Activated CD8-positive, alpha-beta memory T cell treated with anti-CD3 and anti-CD28 coated beads, Interleukin-2, amount 10 ng/mL, durations not matched to agents 7 days and 5 days (primary cell): ENCODE measurements around the gene VPS45. TPM values are rescaled to one million over a fixed set of nuclear protein-coding genes. Genes with fewer than 3 reads are reported as not detected.
"Not testable (repeated sequence)": the region's sequence is repeated elsewhere in the genome, so short reads cannot be mapped to it uniquely, and the experiment has no call there.

ENCODE experiments used
- ATAC-seq: fragments of 150-1000 bp; cut with Tn5 transposase; one replicate; pipeline ENCODE4 v1.10.0; 2021; ENCODE audit warnings: moderate library complexity
- CTCF ChIA-PET: fragments of 350-600 bp; sonication (Branson Sonifier 250); formaldehyde crosslinking; loops from one replicate; lab custom pipeline; 2021; ENCODE audit warnings: antibody characterized with exemption; lab: Charles Lee
- DNase-seq: peaks from one replicate; pipeline ENCODE4 v3.0.0-alpha.2; 2020
- H3K27ac Mint-ChIP-seq: one replicate; pipeline ENCODE4 v1.8.0; 2021; ENCODE audit warnings: mild to moderate bottlenecking, mixed read lengths
- H3K27me3 Mint-ChIP-seq: one replicate; pipeline ENCODE4 v1.8.0; 2021; ENCODE audit warnings: mixed read lengths
- H3K36me3 Mint-ChIP-seq: one replicate; pipeline ENCODE4 v1.8.0; 2021; ENCODE audit warnings: mild to moderate bottlenecking, mixed read lengths
- H3K4me1 Mint-ChIP-seq: one replicate; pipeline ENCODE4 v1.8.0; 2021; ENCODE audit warnings: mixed read lengths
- H3K4me3 Mint-ChIP-seq: one replicate; pipeline ENCODE4 v1.8.0; 2021; ENCODE audit warnings: mild to moderate bottlenecking, moderate library complexity, mixed read lengths
- H3K9me3 Mint-ChIP-seq: one replicate; pipeline ENCODE4 v1.8.0; 2022; ENCODE audit warnings: low read depth, mixed read lengths
- total RNA-seq, 2 experiments: library from RNA; stranded (reverse); gene quantifications; one replicate each; pipeline ENCODE4 v1.2.3, GENCODE V29; 2021

The VPS45 gene, protein sequence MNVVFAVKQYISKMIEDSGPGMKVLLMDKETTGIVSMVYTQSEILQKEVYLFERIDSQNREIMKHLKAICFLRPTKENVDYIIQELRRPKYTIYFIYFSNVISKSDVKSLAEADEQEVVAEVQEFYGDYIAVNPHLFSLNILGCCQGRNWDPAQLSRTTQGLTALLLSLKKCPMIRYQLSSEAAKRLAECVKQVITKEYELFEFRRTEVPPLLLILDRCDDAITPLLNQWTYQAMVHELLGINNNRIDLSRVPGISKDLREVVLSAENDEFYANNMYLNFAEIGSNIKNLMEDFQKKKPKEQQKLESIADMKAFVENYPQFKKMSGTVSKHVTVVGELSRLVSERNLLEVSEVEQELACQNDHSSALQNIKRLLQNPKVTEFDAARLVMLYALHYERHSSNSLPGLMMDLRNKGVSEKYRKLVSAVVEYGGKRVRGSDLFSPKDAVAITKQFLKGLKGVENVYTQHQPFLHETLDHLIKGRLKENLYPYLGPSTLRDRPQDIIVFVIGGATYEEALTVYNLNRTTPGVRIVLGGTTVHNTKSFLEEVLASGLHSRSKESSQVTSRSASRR
- 10 to 100 TPM; 34.7 to 35.9 TPM for total RNA-seq

DNA sequence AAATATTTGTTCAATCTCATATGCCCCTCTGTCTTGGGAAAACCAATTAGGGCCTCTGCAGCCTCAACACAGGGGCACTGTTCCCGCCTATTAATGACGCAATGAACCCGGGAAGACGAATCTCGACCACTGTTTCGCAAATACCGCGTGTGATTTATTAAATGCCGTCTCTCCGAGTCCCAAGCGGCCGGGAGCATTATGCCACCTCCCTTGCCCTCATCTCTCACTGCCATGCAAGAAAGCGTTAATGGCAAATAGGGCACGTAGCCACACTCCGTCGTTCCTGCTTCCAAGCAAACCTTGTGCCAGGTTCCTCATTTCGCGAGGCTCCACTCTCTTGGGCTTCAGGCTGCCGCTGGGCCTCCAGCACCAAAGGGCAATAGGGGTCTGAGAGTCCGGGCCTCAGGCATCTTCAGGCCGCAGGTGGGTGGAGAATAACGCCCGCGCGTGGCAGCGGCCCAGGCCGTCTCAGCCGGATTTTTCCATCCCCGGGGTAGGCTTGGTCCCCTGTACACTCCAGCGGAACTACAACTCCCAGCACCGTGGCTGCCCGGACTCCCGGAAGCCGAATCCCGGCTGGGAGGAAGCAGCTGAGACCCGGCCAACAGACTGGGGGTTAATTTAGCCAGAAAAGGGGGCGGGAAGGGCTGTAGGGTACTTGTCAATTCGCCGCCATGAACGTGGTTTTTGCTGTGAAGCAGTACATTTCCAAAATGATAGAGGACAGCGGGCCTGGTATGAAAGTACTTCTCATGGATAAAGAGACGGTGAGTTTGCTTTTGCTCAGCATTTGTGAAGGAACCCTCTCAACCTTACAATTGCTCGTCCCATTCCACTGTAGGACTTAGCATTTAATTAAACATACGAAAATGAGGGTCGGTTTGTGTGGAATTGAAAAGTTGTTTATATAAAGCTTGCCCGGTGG lies at the start of gene VPS45:
Gene VPS45 (plus strand): TSS at position 593 of the 925 bp plus-strand sequence. CDS start 82 bp downstream, at position 675.
- Mint-ChIP-seq H3K9me3 (no peaks in the 10 kb centered on the region), H3K4me1 (peaks cover 37% of the 10 kb centered on the region), H3K27me3 (no peaks in the 10 kb centered on the region), H3K27ac (peak within 1 kb of the TSS; percentile 96), H3K4me3 (peak within 1 kb of the TSS; percentile 97), H3K36me3 (peaks cover 8% of the 10 kb centered on the region)
- CTCF ChIA-PET = interaction anchor here (1.1 to 20.3 kb wide), 8 partner anchors 12 to 180 kb away, joined by 3 to 424 read pairs (median 6); partner anchors contain the start of genes BOLA1, OTUD7B and PLEKHO1
- DNase-seq = peak; percentile 94
- ATAC-seq = peak; percentile 95

DNA sequence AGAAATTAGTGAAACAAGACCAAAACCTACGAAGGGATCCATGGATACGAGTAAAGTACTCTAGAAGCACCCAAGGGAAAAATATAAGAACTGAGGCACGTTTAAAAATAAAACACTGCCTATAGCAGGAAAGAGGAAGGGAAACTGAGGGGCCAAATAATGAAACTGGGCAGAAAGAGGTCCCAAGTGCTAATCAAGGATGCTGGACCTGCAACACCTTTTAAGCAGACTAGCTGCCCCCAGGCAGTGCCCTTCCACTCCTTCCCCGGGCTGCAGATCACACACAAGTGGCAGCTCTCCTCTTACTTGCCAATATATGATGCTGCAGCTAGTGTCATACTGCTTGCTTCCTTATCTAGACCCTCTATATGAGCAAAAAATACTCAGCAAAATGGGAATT lies 49.4 kb upstream of the VPS45 start:
- CTCF ChIA-PET = interaction anchor here (1.2 to 1.3 kb wide), 2 partner anchors 8 to 169 kb away, joined by 3 to 5 read pairs; partner anchors contain the start of gene OTUD7B
- Mint-ChIP-seq H3K4me3 (no peak overlapping the region), H3K9me3 (no peaks in the 10 kb centered on the region), H3K27ac (no peak overlapping the region), H3K27me3 (peaks cover 4% of the 10 kb centered on the region), H3K36me3 (no peaks in the 10 kb centered on the region), H3K4me1 (peaks cover 5% of the 10 kb centered on the region)
- no peak for ATAC-seq
- DNase-seq = no peak

DNA sequence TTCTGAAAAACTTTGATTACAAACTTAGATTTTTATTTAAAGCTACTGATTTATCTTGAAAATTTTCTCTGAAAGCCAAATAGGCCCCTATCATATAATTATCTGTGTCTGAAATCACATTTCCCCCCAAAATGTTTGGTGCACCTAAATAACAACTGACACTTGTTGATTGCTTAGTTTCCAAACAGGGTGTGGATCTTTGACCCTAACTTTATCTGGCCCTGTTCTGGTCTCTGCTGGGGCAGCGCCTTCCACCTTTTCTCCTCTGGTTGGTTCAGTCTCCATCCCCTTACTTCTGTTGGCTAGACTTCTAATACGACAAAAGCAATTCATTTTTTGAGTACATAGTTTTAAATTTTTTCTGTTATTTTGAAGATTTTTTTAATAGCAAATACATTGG lies 46.9 kb upstream of the VPS45 start:
- Mint-ChIP-seq H3K27ac (no peak overlapping the region), H3K36me3 (no peaks in the 10 kb centered on the region), H3K4me1 (peaks cover 3% of the 10 kb centered on the region), H3K4me3 (no peak overlapping the region), H3K27me3 (peaks cover 13% of the 10 kb centered on the region), H3K9me3 (no peaks in the 10 kb centered on the region)
- no peak for ATAC-seq
- DNase-seq = no peak
- CTCF ChIA-PET = no interaction called here

DNA sequence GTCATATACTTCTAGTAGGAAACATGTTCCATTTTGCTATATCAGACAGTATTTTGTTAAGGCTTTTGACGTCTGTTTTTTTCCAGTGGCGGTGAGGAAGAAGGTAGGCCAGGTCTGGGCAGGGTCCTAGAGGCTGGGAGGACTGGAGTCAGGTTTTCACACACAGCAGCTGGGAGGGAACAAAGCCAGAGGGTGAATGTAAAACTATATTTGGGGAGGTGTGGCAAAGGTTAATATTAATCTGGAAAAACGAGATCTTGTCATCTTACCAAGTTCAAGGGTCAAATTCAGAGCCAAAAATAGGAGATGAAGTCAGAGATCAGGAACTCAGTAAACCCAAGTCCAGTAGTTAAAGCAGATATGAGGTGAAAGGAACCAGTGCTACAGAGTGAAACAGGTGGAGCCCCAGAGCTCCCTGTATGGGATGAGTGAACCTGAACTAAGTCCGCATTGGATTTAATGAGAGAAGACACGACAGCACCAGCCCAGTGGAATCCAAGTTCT lies 46.3 kb upstream of the VPS45 start:
- Mint-ChIP-seq H3K27ac (no peak overlapping the region), H3K27me3 (peaks cover 15% of the 10 kb centered on the region), H3K4me3 (no peak overlapping the region), H3K4me1 (peaks cover 3% of the 10 kb centered on the region), H3K36me3 (no peaks in the 10 kb centered on the region), H3K9me3 (no peaks in the 10 kb centered on the region)
- no peak for ATAC-seq
- CTCF ChIA-PET = no interaction called here
- DNase-seq = no peak

DNA sequence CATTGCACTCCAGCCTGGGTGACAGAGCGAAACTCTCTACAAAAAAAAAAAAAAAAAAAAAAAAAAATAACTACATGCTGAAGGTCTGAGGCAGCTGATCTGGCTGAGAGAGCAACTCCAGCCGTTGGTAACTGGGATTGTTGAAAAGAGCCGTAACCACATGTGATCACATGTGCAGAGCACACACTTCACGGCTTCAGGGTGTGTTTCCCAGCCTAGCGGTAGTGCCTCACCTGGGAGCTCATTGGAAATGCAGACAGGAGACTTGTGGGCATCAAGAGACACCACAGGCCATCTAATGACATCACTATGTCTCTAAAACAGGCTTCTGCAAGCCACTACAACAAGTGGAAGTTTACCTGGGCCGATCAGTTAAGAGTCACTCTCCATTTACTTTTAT lies 45.2 kb upstream of the VPS45 start:
- no peaks in the 10 kb centered on the region for H3K36me3 Mint-ChIP-seq
- H3K9me3 Mint-ChIP-seq = no peaks in the 10 kb centered on the region
- no peak overlapping the region for H3K27ac Mint-ChIP-seq
- ATAC-seq = no peak
- CTCF ChIA-PET = no interaction called here
- peaks cover 3% of the 10 kb centered on the region for H3K4me1 Mint-ChIP-seq
- peaks cover 17% of the 10 kb centered on the region for H3K27me3 Mint-ChIP-seq
- DNase-seq = no peak
- no peak overlapping the region for H3K4me3 Mint-ChIP-seq

DNA sequence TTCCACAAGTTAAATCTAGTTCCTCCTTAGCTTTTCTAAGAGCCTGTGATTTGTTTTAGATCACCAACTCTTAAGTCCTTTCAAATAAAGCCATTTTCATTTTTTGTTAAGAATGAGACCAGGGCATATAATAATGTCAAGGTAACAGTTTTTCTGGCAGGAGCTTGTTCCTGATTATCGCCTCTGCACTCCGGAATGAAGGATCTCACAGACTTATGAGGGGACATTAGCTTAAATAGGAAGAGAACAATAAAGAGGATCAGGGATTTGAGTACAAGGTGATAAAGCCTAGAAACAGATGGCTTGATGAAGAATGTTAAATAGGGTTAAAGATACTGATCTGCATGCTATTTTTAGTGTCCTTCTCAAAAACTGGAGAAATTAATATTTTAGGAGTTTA lies 43.4 kb upstream of the VPS45 start:
- ATAC-seq (no peak), DNase-seq (no peak)
- H3K27ac Mint-ChIP-seq = no peak overlapping the region
- no peaks in the 10 kb centered on the region for H3K36me3 Mint-ChIP-seq
- CTCF ChIA-PET = no interaction called here
- H3K27me3 Mint-ChIP-seq = peaks cover 21% of the 10 kb centered on the region
- no peaks in the 10 kb centered on the region for H3K9me3 Mint-ChIP-seq
- H3K4me3 Mint-ChIP-seq = no peak overlapping the region
- H3K4me1 Mint-ChIP-seq = no peaks in the 10 kb centered on the region

DNA sequence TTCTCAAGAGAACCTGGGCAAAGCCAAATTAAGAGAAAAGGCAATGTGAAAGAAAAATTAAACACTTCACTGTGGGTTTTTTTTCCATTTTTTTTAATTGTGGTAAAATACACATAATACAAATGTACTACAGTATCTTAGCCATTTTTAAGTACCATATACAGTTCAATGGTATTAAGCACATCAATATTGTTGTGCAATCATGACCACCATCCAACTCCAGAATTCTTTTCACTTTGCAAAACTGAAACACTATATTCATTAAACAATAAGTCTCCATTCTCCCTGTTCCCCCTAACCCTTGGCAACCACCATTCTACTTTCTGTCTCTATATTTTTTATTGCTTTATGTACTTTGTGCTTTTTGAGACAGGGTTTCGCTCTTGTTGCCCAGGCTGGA lies 39.3 kb upstream of the VPS45 start:
- ATAC-seq = no peak
- CTCF ChIA-PET = no interaction called here

DNA sequence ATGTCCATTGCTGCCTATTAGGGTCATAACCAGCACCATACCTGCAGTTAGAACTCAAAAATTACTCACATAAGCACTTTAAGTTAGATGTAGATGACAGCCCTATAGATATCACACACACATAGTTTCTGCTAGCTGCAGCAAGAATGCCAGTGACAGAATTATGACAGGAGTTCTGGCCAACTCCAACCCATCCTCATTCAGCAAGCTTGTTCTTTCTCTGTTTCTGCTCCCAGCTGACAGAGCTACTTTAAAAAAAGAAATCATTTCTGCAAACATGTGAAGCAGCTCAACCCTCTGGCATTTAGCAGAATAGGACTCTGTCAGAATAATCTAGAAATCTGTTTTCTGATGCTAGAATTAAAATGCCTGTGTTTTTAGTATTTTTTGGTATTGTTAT lies 33.2 kb upstream of the VPS45 start:
- no peak overlapping the region for H3K4me3 Mint-ChIP-seq
- ATAC-seq = no peak
- no peak for DNase-seq
- no peaks in the 10 kb centered on the region for H3K36me3 Mint-ChIP-seq
- CTCF ChIA-PET = interaction anchor here (1.1 to 1.7 kb wide), 2 partner anchors 8 to 153 kb away, joined by 3 to 7 read pairs; no protein-coding TSS in a partner anchor
- no peaks in the 10 kb centered on the region for H3K4me1 Mint-ChIP-seq
- H3K9me3 Mint-ChIP-seq = no peaks in the 10 kb centered on the region
- H3K27ac Mint-ChIP-seq = no peak overlapping the region
- H3K27me3 Mint-ChIP-seq = peaks cover 13% of the 10 kb centered on the region

More for the DNA sequence above, 39.3 kb upstream of the VPS45 start:
- no peaks in the 10 kb centered on the region for H3K36me3 Mint-ChIP-seq
- H3K9me3 Mint-ChIP-seq = no peaks in the 10 kb centered on the region
- peaks cover 32% of the 10 kb centered on the region for H3K27me3 Mint-ChIP-seq
- H3K4me3 Mint-ChIP-seq = no peak overlapping the region
- H3K4me1 Mint-ChIP-seq = no peaks in the 10 kb centered on the region
- no peak for DNase-seq
- H3K27ac Mint-ChIP-seq = no peak overlapping the region

DNA sequence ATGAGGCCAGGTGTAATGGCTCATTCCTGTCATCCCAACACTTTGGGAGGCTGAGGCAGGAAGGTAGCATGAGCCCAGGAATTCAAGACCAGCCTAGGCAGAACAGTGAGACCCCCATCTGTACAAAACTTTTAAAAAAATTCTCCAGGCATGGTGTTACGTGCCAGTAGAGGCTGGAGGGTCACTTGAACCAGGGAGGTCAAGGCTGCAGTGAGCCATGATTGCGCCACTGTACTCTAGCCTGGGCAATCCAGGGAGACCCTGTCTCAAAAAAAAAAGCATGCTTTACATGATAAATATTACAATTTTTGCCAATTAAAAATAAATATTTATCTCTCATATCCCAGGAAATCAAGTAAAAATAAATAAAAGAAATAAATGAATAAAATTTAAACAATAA lies 17.6 kb upstream of the VPS45 start:
- Mint-ChIP-seq H3K27me3 (peaks cover 10% of the 10 kb centered on the region), H3K27ac (no peak overlapping the region), H3K36me3 (peaks cover 3% of the 10 kb centered on the region), H3K4me3 (no peak overlapping the region), H3K9me3 (no peaks in the 10 kb centered on the region), H3K4me1 (peaks cover 8% of the 10 kb centered on the region)
- ATAC-seq (no peak), DNase-seq (no peak)
- CTCF ChIA-PET = interaction anchor here (0.6 to 5.2 kb wide), 23 partner anchors 13 to 163 kb away, joined by 3 to 47 read pairs (median 4); partner anchors contain the start of gene VPS45

DNA sequence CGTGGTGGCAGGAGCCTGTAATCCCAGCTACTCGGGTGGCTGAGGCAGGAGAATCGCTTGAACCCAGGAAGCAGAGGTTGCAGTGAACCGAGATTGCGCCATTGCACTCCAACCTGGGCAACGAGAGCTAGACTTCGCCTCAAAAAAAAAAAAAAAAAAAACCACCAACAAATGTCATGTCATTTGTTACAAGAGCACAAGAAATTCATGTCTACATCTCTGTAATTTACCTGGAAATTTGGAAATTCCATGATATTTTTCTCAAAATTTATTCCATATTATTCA lies 16.5 kb upstream of the VPS45 start:
- Mint-ChIP-seq H3K27ac (no peak overlapping the region), H3K36me3 (peaks cover 3% of the 10 kb centered on the region), H3K4me3 (no peak overlapping the region), H3K9me3 (no peaks in the 10 kb centered on the region), H3K4me1 (peaks cover 8% of the 10 kb centered on the region), H3K27me3 (peaks cover 10% of the 10 kb centered on the region)
- ATAC-seq (no peak), DNase-seq (no peak)
- CTCF ChIA-PET = interaction anchor here (0.9 to 5.2 kb wide), 14 partner anchors 9 to 164 kb away, joined by 3 to 47 read pairs (median 5); partner anchors contain the start of gene VPS45

DNA sequence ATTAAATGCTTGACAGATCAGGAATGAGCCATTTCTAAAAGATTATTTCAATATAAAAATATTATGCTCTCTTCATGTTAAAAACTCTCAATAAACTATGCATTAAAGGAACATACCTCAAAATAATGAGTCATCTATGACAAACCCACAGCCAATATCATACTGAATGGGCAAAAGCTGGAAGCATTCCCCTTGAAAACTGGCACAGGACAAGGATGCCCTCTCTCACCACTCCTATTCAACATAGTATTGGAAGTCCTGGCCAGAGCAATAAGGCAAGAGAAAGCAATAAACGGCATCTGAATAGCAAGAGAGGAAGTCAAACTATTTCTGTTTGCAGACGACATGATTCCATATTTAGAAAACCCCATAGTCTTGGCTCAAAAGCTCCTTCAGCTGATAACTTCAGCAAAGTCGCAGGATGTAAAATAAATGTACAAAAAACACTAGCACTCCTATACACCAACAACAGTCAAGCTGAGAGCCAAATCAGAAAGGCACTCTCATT lies 15.6 kb upstream of the VPS45 start:
- CTCF ChIA-PET = interaction anchor here (1.5 to 5.2 kb wide), 5 partner anchors 13 to 163 kb away, joined by 5 to 47 read pairs (median 8); no protein-coding TSS in a partner anchor
- not testable (repeated sequence) for H3K27ac Mint-ChIP-seq, ATAC-seq, H3K9me3 Mint-ChIP-seq, H3K4me1 Mint-ChIP-seq, DNase-seq, H3K4me3 Mint-ChIP-seq, H3K36me3 Mint-ChIP-seq
- peaks cover 10% of the 10 kb centered on the region for H3K27me3 Mint-ChIP-seq

DNA sequence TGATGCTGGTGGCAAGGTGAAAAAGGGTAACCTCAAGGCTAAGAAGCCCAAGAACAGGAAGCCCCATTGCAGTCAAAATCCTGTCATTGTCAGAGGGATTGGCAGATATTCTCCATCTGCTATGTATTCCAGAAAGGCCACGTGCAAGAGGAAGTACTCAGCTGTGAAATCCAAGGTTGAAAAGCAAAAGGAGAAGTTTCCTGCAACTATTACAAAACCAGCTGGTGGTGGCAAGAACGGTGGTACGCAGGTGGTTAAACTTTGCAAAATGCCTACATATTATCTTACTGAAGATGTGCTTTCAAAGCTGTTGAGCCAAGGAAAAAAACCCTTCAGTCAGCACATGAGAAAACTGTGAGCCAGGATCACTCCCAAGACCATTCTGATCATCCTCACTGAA lies 13.7 kb upstream of the VPS45 start:
- no peak for DNase-seq
- ATAC-seq = no peak
- H3K27ac Mint-ChIP-seq = no peak overlapping the region

More for the DNA sequence above, 13.7 kb upstream of the VPS45 start:
- peaks cover 10% of the 10 kb centered on the region for H3K27me3 Mint-ChIP-seq
- H3K36me3 Mint-ChIP-seq = no peaks in the 10 kb centered on the region
- CTCF ChIA-PET = interaction anchor here (1.0 to 5.2 kb wide), 3 partner anchors 92 to 134 kb away, joined by 3 to 47 read pairs (median 3); no protein-coding TSS in a partner anchor
- no peak overlapping the region for H3K4me3 Mint-ChIP-seq
- H3K4me1 Mint-ChIP-seq = peaks cover 8% of the 10 kb centered on the region
- H3K9me3 Mint-ChIP-seq = no peaks in the 10 kb centered on the region
